PC-3 (cell line): ENCODE results near the gene SYT9. TPM values are rescaled to one million over a fixed set of nuclear protein-coding genes. Genes with fewer than 3 reads are reported as not detected.

Experiments
- ATAC-seq: fragments of 200-7000 bp; cut with Tn5 transposase; 2 replicates; pipeline ENCODE4 v1.9.1; 2020; ENCODE audit warnings: mild to moderate bottlenecking, moderate library complexity
- BruUV-seq: library from RNA; stranded (reverse); fragments of 400-500 nt; replicated peaks from 2 replicates; lab custom pipeline; 2021; lab: Mats Ljungman, UMichigan
- CTCF ChIA-PET: fragments of 300-600 bp; sonication (Branson Sonifier 250); formaldehyde crosslinking; loops from one replicate; lab custom pipeline; 2022; ENCODE audit warnings: antibody characterized with exemption; lab: Charles Lee
- POLR2A ChIA-PET: fragments of 300-600 bp; sonication (Branson Sonifier 250); formaldehyde crosslinking; loops from one replicate; lab custom pipeline; 2022; ENCODE audit warnings: antibody characterized with exemption; ENCODE audit not compliant: unreplicated experiment; lab: Charles Lee
- DNase-seq: peaks from one replicate; pipeline ENCODE4 v3.0.0-alpha.2; 2015
- H2AFZ ChIP-seq: fragments of 300-600 bp; sonication (generic); 2 replicates; pipeline ENCODE4 v1.6.0; 2016; ENCODE audit warnings: antibody characterized with exemption, low read length
- H3F3A ChIP-seq: fragments of 300-600 bp; sonication (generic); one replicate; pipeline ENCODE4 v1.6.0; 2017; ENCODE audit warnings: antibody characterized with exemption, low read length, control low read depth, mild to moderate bottlenecking; ENCODE audit not compliant: unreplicated experiment
- H3K27ac ChIP-seq: fragments of 300-600 bp; sonication (generic); 2 replicates; pipeline ENCODE4 v1.5.1; 2016; ENCODE audit warnings: mild to moderate bottlenecking, low read length
- H3K27me3 ChIP-seq: fragments of 300-600 bp; sonication (generic); 2 replicates; pipeline ENCODE4 v1.6.1; 2016; ENCODE audit warnings: low read length, mixed read lengths
- H3K36me3 ChIP-seq: fragments of 300-600 bp; sonication (generic); 2 replicates; pipeline ENCODE4 v1.6.1; 2016; ENCODE audit warnings: low read depth, mixed run types, low read length, mixed read lengths
- H3K4me1 ChIP-seq: fragments of 300-600 bp; sonication (generic); 2 replicates; pipeline ENCODE4 v1.5.1; 2016; ENCODE audit warnings: low read length; ENCODE audit not compliant: insufficient read depth
- H3K4me2 ChIP-seq: fragments of 300-600 bp; sonication (generic); 2 replicates; pipeline ENCODE4 v1.6.0; 2016; ENCODE audit warnings: low read length
- H3K4me3 ChIP-seq: fragments of 300-600 bp; sonication (generic); 2 replicates; pipeline ENCODE4 v1.5.1; 2016; ENCODE audit warnings: mild to moderate bottlenecking, low read length, mixed read lengths
- H3K79me2 ChIP-seq: fragments of 300-600 bp; sonication (generic); 2 replicates; pipeline ENCODE4 v1.6.1; 2017; ENCODE audit warnings: low read length, mixed read lengths
- H3K9ac ChIP-seq: fragments of 300-600 bp; sonication (generic); 2 replicates; pipeline ENCODE4 v1.6.0; 2016; ENCODE audit warnings: mild to moderate bottlenecking, low read length
- H3K9me2 ChIP-seq: fragments of 300-600 bp; sonication (generic); replicated peaks from 2 replicates; pipeline ENCODE4 v1.6.1; 2016; ENCODE audit warnings: mixed run types, low read length, mixed read lengths
- H3K9me3 ChIP-seq: fragments of 300-600 bp; sonication (generic); 2 replicates; pipeline ENCODE4 v1.6.1; 2016; ENCODE audit warnings: low read length, mixed read lengths
- H4K20me1 ChIP-seq: fragments of 300-600 bp; sonication (generic); 2 replicates; pipeline ENCODE4 v1.6.1; 2016; ENCODE audit warnings: low read length, mixed read lengths
- EZH2 ChIP-seq: fragments of 300-600 bp; sonication (generic); IDR thresholded peaks from one replicate; pipeline ENCODE4 v1.6.1; 2017; ENCODE audit warnings: antibody characterized with exemption, mild to moderate bottlenecking, low read length; ENCODE audit not compliant: unreplicated experiment
- EZH2phosphoT487 ChIP-seq: fragments of 300-600 bp; sonication (generic); IDR thresholded peaks from 2 replicates; pipeline ENCODE4 v1.6.1; 2018; ENCODE audit warnings: mild to moderate bottlenecking, antibody characterized with exemption, low read length, borderline replicate concordance
- intact Hi-C: fragments of 100-400 bp; cut with micrococcal nuclease; formaldehyde crosslinking; loops from 2 replicates; pipeline ENCODE4 v1.9.0; 2023
- total RNA-seq: library from RNA; depleted of rRNA; stranded (reverse); fragments of >200 nt; gene quantifications from 2 replicates; pipeline ENCODE4 v1.2.3, GENCODE V29; 2014
- TF ChIP-seq, protein P1 (sequence below): fragments of 300-600 bp; sonication (generic); conservative IDR thresholded peaks from 2 replicates; pipeline ENCODE4 v1.5.1; 2017; ENCODE audit warnings: antibody characterized with exemption, low read depth, mild to moderate bottlenecking, low read length

The SYT9 gene
- total RNA-seq, 1 experiment from 2014 or later = 6.3 TPM

GRCh38 chr11:7261578-7261977, 9.9 kb downstream of the SYT9 start:
- Histone ChIP-seq H3K36me3 (no peaks in the 10 kb centered on the region), H3K27me3 (no peaks in the 10 kb centered on the region), H3K9ac (no peak overlapping the region), H3K4me2 (no peak overlapping the region), H3K9me3 (no peaks in the 10 kb centered on the region), H2AFZ (no peak overlapping the region), H3K27ac (no peak overlapping the region), H4K20me1 (no peaks in the 10 kb centered on the region), H3F3A (no peaks in the 10 kb centered on the region), H3K79me2 (no peaks in the 10 kb centered on the region), H3K4me1 (no peaks in the 10 kb centered on the region), H3K9me2 (no peaks in the 10 kb centered on the region), H3K4me3 (no peak overlapping the region)
- ATAC-seq = no peak
- TF ChIP-seq EZH2 = no peak
- TF ChIP-seq, protein P1, sequence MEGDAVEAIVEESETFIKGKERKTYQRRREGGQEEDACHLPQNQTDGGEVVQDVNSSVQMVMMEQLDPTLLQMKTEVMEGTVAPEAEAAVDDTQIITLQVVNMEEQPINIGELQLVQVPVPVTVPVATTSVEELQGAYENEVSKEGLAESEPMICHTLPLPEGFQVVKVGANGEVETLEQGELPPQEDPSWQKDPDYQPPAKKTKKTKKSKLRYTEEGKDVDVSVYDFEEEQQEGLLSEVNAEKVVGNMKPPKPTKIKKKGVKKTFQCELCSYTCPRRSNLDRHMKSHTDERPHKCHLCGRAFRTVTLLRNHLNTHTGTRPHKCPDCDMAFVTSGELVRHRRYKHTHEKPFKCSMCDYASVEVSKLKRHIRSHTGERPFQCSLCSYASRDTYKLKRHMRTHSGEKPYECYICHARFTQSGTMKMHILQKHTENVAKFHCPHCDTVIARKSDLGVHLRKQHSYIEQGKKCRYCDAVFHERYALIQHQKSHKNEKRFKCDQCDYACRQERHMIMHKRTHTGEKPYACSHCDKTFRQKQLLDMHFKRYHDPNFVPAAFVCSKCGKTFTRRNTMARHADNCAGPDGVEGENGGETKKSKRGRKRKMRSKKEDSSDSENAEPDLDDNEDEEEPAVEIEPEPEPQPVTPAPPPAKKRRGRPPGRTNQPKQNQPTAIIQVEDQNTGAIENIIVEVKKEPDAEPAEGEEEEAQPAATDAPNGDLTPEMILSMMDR = no peak
- no peak for TF ChIP-seq EZH2phosphoT487
- ChIA-PET POLR2A (no interaction called here), CTCF (no interaction called here)
- intact Hi-C loops = no loop called here
- DNase-seq = no peak
- BruUV-seq = no TSS peak

- no peaks in the 10 kb centered on the region for H3K4me1 ChIP-seq
- H2AFZ ChIP-seq = no peak overlapping the region
- POLR2A ChIA-PET = no interaction called here
- no peaks in the 10 kb centered on the region for H3K36me3 ChIP-seq
- H3K79me2 ChIP-seq = no peaks in the 10 kb centered on the region
- CTCF ChIA-PET = no interaction called here
- H3K27ac ChIP-seq = no peak overlapping the region
- no peaks in the 10 kb centered on the region for H4K20me1 ChIP-seq
- H3K9me2 ChIP-seq = no peaks in the 10 kb centered on the region
- no peak overlapping the region for H3K4me3 ChIP-seq
- no peaks in the 10 kb centered on the region for H3F3A ChIP-seq
- no peak overlapping the region for H3K4me2 ChIP-seq
- ATAC-seq = no peak
- no peak for DNase-seq
- H3K9ac ChIP-seq = no peak overlapping the region
- no TSS peak for BruUV-seq
- H3K27me3 ChIP-seq = no peaks in the 10 kb centered on the region
- TF ChIP-seq EZH2 (no peak), EZH2phosphoT487 (no peak)
- TF ChIP-seq, protein P1 = no peak
- H3K9me3 ChIP-seq = no peaks in the 10 kb centered on the region
- intact Hi-C loops = no loop called here
These were observed 11.0 kb downstream of the SYT9 start for GRCh38 chr11:7262672-7263071.

GRCh38 chr11:7263842-7264241, 12.1 kb downstream of the SYT9 start:
- Histone ChIP-seq H3K4me1 (no peaks in the 10 kb centered on the region), H3K79me2 (no peaks in the 10 kb centered on the region), H3K4me2 (no peak overlapping the region), H3K27me3 (no peaks in the 10 kb centered on the region), H3K9me2 (no peaks in the 10 kb centered on the region), H3K4me3 (no peak overlapping the region), H3K27ac (no peak overlapping the region), H4K20me1 (no peaks in the 10 kb centered on the region), H3K36me3 (no peaks in the 10 kb centered on the region), H3K9ac (no peak overlapping the region), H3K9me3 (no peaks in the 10 kb centered on the region), H2AFZ (no peak overlapping the region), H3F3A (no peaks in the 10 kb centered on the region)
- POLR2A ChIA-PET = no interaction called here
- no TSS peak for BruUV-seq
- DNase-seq (no peak), ATAC-seq (no peak)
- TF ChIP-seq, protein P1 = no peak
- TF ChIP-seq EZH2 (no peak), EZH2phosphoT487 (no peak)
- CTCF ChIA-PET = no interaction called here
- intact Hi-C loops = no loop called here
